ENCODE results near the gene CYSTM1. TPM values are rescaled to one million over a fixed set of nuclear protein-coding genes. Genes with fewer than 3 reads are reported as not detected.

CYSTM1 gene
- total RNA-seq, 3 donors from 2014 or later (not counting 1 experiment from before 2014, with no cell fraction given) = 3.9 to 4.9 (median 4.2) TPM

- Mint-ChIP-seq H3K9me3 (no peaks in the 10 kb centered on the region), H3K4me3 (no peak overlapping the region), H3K36me3 (no peaks in the 10 kb centered on the region), H3K27ac (no peak overlapping the region), H3K27me3 (ENCODE audit: low read depth in 2 of 2) (peaks cover 4 to 6% of the 10 kb centered on the region in 2 donors), H3K4me1 (no peaks in the 10 kb centered on the region)
- DNase-seq = no peak
- ATAC-seq = no peak
- TF ChIP-seq, protein P1, sequence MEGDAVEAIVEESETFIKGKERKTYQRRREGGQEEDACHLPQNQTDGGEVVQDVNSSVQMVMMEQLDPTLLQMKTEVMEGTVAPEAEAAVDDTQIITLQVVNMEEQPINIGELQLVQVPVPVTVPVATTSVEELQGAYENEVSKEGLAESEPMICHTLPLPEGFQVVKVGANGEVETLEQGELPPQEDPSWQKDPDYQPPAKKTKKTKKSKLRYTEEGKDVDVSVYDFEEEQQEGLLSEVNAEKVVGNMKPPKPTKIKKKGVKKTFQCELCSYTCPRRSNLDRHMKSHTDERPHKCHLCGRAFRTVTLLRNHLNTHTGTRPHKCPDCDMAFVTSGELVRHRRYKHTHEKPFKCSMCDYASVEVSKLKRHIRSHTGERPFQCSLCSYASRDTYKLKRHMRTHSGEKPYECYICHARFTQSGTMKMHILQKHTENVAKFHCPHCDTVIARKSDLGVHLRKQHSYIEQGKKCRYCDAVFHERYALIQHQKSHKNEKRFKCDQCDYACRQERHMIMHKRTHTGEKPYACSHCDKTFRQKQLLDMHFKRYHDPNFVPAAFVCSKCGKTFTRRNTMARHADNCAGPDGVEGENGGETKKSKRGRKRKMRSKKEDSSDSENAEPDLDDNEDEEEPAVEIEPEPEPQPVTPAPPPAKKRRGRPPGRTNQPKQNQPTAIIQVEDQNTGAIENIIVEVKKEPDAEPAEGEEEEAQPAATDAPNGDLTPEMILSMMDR (IDR thresholded peaks at IDR 0.05) = no peak
- Histone ChIP-seq H3K4me3 (ENCODE audit: low read length) (no peak overlapping the region), H3K9me3 (ENCODE audit: control insufficient read depth, insufficient read depth, low read length) (no peaks in the 10 kb centered on the region), H3K27me3 (ENCODE audit: control insufficient read depth, insufficient read depth, low read length) (no peaks in the 10 kb centered on the region), H3K36me3 (ENCODE audit: control insufficient read depth, insufficient read depth, low read length) (no peaks in the 10 kb centered on the region), H3K27ac (ENCODE audit: low read length) (no peak overlapping the region), H3K4me1 (ENCODE audit: control insufficient read depth, insufficient read depth, low read length) (no peaks in the 10 kb centered on the region)
- WGBS (ENCODE audit: insufficient coverage) = 83% methylated on average over 1 of the region's 1 CpG
- intact Hi-C loops (cut with micrococcal nuclease) = no loop called here
Measured at GRCh38 chr5:140220698-140221064, 45.7 kb downstream of the CYSTM1 start.

DNA sequence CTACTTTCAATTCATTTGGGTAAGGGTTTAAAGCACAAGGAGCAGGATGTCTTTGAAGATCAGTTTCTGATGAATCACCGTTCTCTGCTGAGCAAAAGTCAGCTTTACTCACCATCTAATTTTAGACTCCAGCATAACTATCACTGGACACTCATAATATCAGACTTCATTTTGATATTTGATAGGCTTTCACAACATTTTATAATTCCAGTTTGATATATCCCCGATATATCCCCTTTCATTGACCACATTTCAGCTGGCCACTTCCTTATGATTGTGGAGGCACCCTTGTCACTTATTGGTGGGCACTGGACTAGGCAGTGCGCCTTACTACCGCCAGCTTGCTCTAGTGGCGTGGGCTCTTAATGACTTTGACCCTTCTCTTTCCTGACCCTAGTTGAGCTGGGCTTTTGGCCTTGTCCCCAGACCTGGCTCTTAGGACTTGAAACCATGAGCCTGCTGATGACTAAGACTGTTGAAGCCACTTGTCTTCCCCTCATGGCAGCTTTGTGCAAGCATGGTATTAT lies 46.8 kb downstream of the CYSTM1 start:
- TF ChIP-seq, protein P1 (IDR thresholded peaks at IDR 0.05) = no peak
- no peak overlapping the region for H3K27ac Mint-ChIP-seq
- H3K27me3 Mint-ChIP-seq (ENCODE audit: low read depth in 2 of 2) = peaks cover 5 to 6% of the 10 kb centered on the region in 2 donors
- 89% methylated on average over 5 of the region's 5 CpGs for WGBS (ENCODE audit: insufficient coverage)
- DNase-seq = no peak
- no peaks in the 10 kb centered on the region for H3K9me3 Mint-ChIP-seq
- ATAC-seq = no peak
- no peak overlapping the region for H3K27ac ChIP-seq (ENCODE audit: low read length)
- H3K36me3 ChIP-seq (ENCODE audit: control insufficient read depth, insufficient read depth, low read length) = no peaks in the 10 kb centered on the region
- no peak overlapping the region for H3K4me3 ChIP-seq (ENCODE audit: low read length)
- no peaks in the 10 kb centered on the region for H3K36me3 Mint-ChIP-seq
- H3K4me3 Mint-ChIP-seq = no peak overlapping the region
- H3K9me3 ChIP-seq (ENCODE audit: control insufficient read depth, insufficient read depth, low read length) = no peaks in the 10 kb centered on the region
- no peaks in the 10 kb centered on the region for H3K4me1 ChIP-seq (ENCODE audit: control insufficient read depth, insufficient read depth, low read length)
- no peaks in the 10 kb centered on the region for H3K4me1 Mint-ChIP-seq
- H3K27me3 ChIP-seq (ENCODE audit: control insufficient read depth, insufficient read depth, low read length) = no peaks in the 10 kb centered on the region
- intact Hi-C loops (cut with micrococcal nuclease) = no loop called here

GRCh38 chr5:140222416-140222815 lies 47.4 kb downstream of the CYSTM1 start:
- DNase-seq = no peak
- Histone ChIP-seq H3K4me1 (ENCODE audit: control insufficient read depth, insufficient read depth, low read length) (no peaks in the 10 kb centered on the region), H3K27ac (ENCODE audit: low read length) (no peak overlapping the region), H3K4me3 (ENCODE audit: low read length) (no peak overlapping the region), H3K36me3 (ENCODE audit: control insufficient read depth, insufficient read depth, low read length) (no peaks in the 10 kb centered on the region), H3K27me3 (ENCODE audit: control insufficient read depth, insufficient read depth, low read length) (no peaks in the 10 kb centered on the region), H3K9me3 (ENCODE audit: control insufficient read depth, insufficient read depth, low read length) (no peaks in the 10 kb centered on the region)
- Mint-ChIP-seq H3K27me3 (ENCODE audit: low read depth in 2 of 2) (peaks cover 5 to 6% of the 10 kb centered on the region in 2 donors), H3K36me3 (no peaks in the 10 kb centered on the region), H3K9me3 (no peaks in the 10 kb centered on the region), H3K4me3 (no peak overlapping the region), H3K4me1 (no peaks in the 10 kb centered on the region), H3K27ac (no peak overlapping the region)
- intact Hi-C loops (cut with micrococcal nuclease) = no loop called here
- WGBS (ENCODE audit: insufficient coverage) = 92% methylated on average over 1 of the region's 1 CpG
- TF ChIP-seq, protein P1 (IDR thresholded peaks at IDR 0.05) = no peak
- no peak for ATAC-seq

- Histone ChIP-seq H3K36me3 (ENCODE audit: control insufficient read depth, insufficient read depth, low read length) (no peaks in the 10 kb centered on the region), H3K4me1 (ENCODE audit: control insufficient read depth, insufficient read depth, low read length) (no peaks in the 10 kb centered on the region), H3K9me3 (ENCODE audit: control insufficient read depth, insufficient read depth, low read length) (no peaks in the 10 kb centered on the region), H3K4me3 (ENCODE audit: low read length) (no peak overlapping the region), H3K27ac (ENCODE audit: low read length) (no peak overlapping the region), H3K27me3 (ENCODE audit: control insufficient read depth, insufficient read depth, low read length) (no peaks in the 10 kb centered on the region)
- Mint-ChIP-seq H3K4me3 (no peak overlapping the region), H3K4me1 (no peaks in the 10 kb centered on the region), H3K9me3 (no peaks in the 10 kb centered on the region), H3K36me3 (no peaks in the 10 kb centered on the region), H3K27me3 (ENCODE audit: low read depth in 2 of 2) (peaks cover 0 to 6% of the 10 kb centered on the region in 2 donors), H3K27ac (no peak overlapping the region)
- DNase-seq = no peak
- intact Hi-C loops (cut with micrococcal nuclease) = no loop called here
- no peak for ATAC-seq
- TF ChIP-seq, protein P1 (IDR thresholded peaks at IDR 0.05) = no peak
- 87% methylated on average over 3 of the region's 3 CpGs for WGBS (ENCODE audit: insufficient coverage)
Measured at GRCh38 chr5:140223567-140223966, 48.6 kb downstream of the CYSTM1 start.
